GM12872 (cell line): ENCODE measurements around the gene PAPPA2.

ENCODE experiments used
- CTCF ChIP-seq: IDR thresholded peaks from 3 replicates; pipeline ENCODE4 v1.5.1; 2011; ENCODE audit warnings: low read depth, mild to moderate bottlenecking, low read length, moderate library complexity; ENCODE audit not compliant: insufficient read depth

The PAPPA2 gene

GRCh38 chr1:176595217-176595616 lies 132.2 kb downstream of the PAPPA2 start:
- TF ChIP-seq CTCF: no peak

GRCh38 chr1:176601348-176601747 lies 138.4 kb downstream of the PAPPA2 start:
- TF ChIP-seq CTCF: no peak

GRCh38 chr1:176602388-176603004 lies 139.5 kb downstream of the PAPPA2 start:
- no peak for TF ChIP-seq CTCF

- no peak for TF ChIP-seq CTCF
Measured at GRCh38 chr1:176603696-176604095, 140.7 kb downstream of the PAPPA2 start.

- TF ChIP-seq CTCF: no peak
Measured at GRCh38 chr1:176604461-176604860, 141.5 kb downstream of the PAPPA2 start.

- TF ChIP-seq CTCF: no peak
Measured at GRCh38 chr1:176605176-176605575, 142.2 kb downstream of the PAPPA2 start.

GRCh38 chr1:176609556-176610408 lies 146.8 kb downstream of the PAPPA2 start:
- no peak for TF ChIP-seq CTCF
